C1 segment of cervical spinal cord (tissue), 14 donors: ENCODE results near the gene AGAP3.
"Not testable (repeated sequence)": the region's sequence is repeated elsewhere in the genome, so short reads cannot be mapped to it uniquely, and the experiment has no call there.

ENCODE experiments used
- DNase-seq, 14 donors: peaks; one replicate each; lab custom pipeline; 2025; lab: John Stamatoyannopoulos, UW

Gene AGAP3

DNA sequence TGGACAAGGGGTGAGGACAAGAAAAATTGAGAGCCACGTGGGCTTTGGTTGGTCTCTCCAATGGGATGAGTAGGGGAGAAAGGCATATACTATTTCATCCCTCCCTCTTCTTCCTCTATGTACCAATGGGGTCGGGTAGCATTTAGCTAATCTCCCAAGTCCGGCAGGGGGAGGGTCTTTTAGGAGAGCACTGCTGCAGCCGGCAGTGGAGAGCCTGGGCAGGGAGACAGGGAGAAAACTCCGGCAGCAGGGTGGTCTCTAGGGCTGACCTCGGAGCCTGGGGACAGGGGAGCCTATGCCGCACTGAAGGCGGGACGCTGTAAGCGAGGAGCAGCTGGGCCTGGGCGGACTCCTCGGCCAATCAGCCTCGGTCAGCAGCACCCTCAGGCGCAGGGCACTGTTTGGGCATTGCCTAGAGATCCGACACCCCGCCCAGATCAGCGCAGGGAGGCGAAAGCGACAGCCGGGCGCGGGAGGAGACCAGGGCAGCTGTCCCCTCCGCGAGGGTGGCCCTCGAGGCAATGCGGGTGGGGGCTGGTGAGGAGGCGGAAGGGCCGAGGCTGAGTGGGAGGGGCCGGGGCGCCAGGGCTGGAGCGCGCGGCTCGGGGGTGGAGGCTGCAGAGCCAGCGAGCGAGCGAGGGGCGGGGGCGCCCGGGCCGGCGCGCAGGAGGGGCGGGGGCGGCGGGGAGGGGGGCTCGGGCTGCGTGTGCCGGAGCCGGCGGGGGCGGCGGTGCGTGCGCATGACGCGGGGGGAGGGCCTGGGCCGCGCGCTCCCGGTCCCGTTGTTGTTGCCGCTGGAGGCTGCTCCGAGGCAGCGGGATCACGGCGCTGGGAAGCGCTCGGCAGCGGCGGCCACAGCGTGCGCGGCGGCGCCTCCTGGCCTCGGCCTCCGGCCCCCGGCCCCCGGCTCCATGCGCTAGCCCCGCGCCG is at the start of gene AGAP3:
AGAP3 (plus strand) TSS at position 785 of the 930 bp plus-strand sequence. CDS start 267 bp downstream, outside the sequence.
- peak; percentile 23 to 95 (median 82) for DNase-seq

DNA sequence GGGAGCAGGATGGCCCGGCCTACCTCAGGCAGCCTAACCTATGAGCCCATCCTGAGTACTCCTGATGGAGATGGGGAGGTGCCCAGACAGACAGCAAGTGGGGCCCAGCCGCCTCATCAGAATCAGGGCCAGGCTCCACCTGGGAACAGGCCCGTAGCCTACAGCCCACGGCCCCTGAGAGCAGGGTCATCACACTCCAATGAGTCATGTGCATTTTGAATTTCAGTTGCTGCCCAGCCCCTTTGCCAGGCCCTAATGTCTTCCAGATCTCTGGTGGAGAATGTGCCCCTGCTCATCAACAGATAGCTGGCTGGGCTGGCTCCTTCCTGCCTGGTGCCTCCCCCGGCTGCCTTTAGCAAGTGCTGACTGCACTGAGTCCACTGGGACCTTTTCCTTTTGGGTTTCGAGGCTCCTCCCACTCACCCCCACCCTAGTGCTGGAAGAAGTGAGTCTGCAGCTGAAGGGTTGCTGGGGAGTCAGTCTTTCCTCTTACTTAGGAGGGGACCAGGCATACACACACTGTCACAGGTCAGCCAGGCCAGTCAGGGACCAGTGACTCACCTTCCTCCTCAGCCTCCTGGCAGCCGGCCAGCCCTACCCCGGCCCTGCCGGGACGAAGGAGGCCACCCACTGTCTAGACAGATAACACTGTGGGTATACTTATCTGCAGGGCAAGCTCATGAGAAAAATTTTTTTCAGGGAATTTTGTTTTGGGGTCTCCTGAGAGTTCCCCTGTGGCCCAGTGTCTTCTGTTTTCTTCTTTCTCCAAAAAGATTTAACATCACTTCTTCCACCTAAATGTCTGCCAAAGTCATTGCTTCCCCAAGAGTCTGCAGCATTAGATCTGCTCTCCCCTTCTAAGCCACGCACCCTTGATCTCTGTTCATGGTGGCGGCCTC is 47.1 kb upstream of the AGAP3 start:
- DNase-seq = peak in 2 of 14 donors; percentile 27 to 34

DNA sequence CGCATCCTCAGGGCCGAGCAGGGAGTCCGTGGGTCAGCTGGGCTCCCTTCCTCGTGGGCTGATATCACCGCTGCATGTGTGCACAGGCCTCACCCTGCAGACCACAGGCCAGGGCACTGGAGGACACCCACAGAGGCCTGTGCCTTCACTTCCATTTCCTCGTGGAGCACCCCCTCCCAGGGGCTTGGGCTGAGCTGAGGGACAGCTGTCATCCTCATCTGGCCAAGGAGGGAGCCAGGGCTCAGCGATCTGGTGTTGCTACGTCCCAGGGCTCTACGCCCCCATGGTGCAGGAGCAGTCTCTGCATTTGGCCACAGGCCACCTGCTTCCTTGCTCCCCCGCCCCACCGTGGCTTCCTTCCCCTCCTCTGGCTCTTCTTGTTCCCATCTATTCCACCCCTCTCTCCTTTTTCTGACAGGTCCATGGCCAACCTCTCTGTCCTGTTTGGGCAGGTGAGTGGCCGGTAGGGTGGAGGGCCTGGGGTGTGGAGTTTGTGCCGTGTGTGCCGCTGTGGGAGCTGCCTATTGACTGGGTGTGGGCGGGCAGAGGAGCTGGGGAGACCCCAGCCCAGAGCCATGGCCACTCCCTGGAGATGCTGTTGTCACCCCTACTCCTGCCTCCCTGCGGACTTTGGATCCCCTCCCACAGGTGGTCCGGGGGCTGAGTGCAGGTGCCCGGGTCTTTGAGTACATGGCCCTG is 46.3 kb upstream of the AGAP3 start:
- DNase-seq = no peak

- no peak for DNase-seq
Observed at GRCh38 chr7:151040616-151041375, 45.5 kb upstream of the AGAP3 start.

DNA sequence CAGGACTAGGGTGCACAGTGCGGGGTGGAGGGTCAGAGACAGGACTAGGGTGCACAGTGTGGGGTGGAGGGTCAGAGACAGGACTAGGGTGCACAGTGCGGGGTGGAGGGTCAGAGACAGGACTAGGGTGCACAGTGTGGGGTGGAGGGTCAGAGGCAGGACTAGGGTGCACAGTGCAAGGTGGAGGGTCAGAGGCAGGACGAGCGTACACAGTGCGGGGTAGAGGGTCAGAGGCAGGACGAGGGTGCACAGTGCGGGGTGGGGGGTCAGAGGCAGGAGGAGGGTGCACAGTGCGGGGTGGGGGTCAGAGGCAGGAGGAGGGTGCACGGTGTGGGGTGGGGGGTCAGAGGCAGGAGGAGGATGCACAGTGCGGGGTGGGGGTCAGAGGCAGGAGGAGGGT is 42.8 kb upstream of the AGAP3 start:
- DNase-seq = not testable (repeated sequence)

DNA sequence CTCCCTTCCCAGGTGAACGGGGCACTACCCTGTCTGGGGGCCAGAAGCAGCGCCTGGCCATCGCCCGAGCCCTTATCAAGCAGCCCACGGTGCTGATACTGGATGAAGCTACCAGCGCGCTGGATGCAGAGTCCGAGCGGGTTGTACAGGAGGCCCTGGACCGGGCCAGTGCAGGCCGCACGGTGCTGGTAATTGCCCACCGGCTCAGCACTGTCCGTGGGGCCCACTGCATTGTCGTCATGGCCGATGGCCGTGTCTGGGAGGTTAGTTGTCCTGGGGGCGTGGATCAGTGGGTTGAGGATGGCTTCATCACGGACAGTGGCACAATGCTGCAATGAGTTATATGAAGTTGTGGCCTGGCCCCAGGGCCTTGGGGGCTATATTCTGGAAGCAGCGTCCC is 42.3 kb upstream of the AGAP3 start:
- no peak for DNase-seq

DNA sequence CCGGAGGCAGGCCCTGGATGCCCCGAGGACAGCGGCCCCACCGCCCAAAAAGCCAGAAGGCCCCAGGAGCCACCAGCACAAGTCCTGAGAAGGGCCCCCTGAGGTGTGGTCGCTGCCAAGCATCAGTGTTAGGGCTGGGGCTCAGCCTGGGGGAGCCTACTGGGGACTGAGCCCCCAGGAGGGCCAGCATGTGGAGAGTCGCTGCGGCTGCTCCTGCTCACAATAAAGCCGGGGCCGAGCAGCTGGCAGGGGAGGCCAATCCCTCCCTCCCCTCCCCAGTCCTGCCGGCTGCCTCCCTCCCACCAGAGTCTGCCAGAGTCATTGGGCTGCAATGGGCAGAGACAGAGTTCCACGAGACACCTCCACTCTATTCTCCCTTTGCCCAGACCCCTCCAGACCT is 41.0 kb upstream of the AGAP3 start:
- DNase-seq = no peak

DNA sequence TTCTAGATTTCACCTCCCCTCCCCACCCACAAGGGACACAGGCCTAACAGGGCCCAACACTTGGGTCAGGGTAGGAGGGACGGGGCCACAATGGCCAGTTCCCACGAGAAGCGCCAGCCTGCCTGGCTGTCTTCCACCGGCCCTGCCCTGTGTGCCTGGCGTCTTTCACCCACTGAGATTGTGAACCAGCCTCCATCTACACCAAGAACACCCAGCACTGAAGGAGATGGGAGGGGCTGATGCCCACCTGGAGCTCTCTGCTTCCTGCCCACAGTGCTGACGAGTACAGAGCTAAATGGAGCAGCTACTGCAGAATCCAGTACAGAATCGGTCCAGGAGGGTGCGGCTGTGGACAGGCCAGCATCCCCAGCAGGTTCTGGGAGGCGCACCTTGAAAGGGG is 40.3 kb upstream of the AGAP3 start:
- DNase-seq = no peak

DNA sequence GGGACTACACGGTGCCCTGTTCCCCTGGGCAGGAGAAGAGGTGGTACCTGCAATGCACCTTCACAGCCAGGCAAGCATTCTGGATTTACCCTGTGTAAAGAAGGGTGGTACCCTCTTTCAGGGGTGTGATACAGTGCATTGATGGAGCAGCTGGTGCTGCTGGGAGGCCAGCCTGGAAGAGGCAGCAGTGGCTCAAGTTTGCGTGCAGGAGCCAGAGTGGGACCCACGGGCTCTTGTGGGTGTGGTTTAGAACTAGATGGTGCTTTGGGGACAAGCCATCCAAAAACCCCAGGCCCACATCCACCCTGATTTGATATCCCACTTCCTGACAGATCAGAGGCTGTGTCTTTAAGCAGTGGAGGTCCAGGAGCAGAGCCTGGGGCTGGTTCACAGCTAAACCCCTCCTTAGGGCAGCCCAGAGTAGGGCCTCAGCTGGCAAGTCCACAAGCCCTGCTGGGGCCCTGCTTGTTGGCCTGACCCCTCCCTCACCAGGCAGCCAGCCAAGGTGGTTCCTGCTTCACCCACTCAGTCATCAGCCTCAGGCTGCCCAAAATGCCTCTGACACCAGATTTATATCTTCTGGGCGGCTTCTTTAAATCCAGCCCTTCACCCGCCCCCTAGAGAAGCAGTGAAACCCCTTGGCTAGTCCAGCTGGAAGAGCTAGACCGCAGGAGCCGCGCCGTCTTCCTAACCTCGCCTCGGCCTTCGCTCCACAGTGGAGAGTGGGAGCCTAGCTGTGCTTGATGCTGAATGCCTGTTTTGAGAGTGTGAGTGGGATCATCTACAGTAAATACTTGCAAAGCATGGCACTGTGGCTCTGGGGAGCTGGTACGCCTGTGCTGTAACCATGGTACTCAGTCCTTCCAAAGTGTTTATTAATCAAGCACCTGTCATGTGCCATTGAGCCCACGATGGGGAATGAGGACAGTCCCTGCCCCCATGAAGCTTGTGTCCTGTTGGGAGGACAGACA is 39.4 kb upstream of the AGAP3 start:
- DNase-seq = peak in 2 of 14 donors; percentile 33 to 42

DNA sequence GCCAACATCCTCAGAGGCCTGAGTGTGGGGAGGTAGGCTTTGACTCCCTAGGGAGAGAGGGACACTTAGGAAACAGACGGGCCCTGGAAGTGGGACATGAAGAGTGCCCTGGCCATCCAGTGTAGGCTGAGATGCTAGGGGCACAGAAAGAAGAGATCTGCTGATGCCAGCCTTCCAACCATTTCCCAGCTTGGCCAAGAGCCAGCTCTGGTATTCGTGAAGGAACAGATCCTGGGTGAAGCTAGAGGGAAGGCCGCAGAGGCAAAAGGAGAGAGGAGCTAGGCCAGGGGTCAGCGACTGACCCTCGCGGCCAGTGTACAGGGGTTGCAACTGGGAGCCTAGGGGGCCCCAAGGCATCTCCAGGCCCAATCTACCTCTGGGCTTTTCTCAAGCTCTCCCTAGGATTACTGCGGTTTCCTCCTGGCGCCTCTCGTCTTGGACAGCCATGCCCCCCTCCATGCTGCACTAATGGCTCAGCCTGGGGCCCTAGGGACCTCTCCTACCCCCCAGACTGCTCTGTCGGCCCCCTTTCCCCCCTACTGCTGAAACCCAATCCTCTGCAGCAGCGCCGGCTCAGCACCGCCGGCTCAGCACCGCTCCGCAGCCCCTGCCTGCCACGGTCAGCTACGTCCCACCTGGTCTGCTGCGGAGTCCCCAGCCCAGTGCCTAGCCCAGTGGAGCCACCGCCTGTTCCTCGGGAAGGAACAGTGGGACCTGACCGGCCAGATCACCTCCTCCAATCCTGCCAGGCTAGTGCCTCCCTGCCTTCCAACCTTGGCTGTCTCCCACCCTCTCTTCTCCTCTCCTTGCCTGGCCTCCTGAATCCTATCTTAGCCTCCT is 38.1 kb upstream of the AGAP3 start, which contains the start of gene ASIC3:
ASIC3 (plus strand) TSS at position 556 of the 840 bp plus-strand sequence. CDS start 355 bp downstream, outside the sequence.
- DNase-seq = no peak

- DNase-seq = no peak
Observed at GRCh38 chr7:151048911-151049463, 37.3 kb upstream of the AGAP3 start.

- peak in 1 of 14 donors; percentile 26 for DNase-seq
Observed at GRCh38 chr7:151051108-151051507, 35.2 kb upstream of the AGAP3 start.

GRCh38 chr7:151053096-151053495 is 33.2 kb upstream of the AGAP3 start:
- DNase-seq = no peak

GRCh38 chr7:151053751-151054150 is 32.5 kb upstream of the AGAP3 start:
- no peak for DNase-seq

DNA sequence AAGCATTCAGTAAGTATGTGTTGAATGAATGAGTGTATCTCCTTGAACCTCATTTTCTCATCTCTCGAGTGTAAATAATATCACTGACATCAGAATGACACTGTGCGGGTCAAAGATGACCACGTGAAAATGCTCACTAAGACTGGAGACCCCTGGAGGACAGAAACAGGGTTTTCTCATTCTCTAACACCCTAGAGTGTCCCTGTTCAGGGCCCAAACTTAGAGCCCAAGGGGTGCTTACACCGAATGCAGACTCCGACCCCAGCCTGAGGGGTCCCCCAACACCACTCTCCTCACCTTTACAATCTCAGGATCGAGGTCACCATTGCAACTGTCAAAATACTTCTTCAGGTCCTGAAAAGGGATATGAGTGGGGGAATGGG is 30.0 kb upstream of the AGAP3 start:
- no peak for DNase-seq

DNA sequence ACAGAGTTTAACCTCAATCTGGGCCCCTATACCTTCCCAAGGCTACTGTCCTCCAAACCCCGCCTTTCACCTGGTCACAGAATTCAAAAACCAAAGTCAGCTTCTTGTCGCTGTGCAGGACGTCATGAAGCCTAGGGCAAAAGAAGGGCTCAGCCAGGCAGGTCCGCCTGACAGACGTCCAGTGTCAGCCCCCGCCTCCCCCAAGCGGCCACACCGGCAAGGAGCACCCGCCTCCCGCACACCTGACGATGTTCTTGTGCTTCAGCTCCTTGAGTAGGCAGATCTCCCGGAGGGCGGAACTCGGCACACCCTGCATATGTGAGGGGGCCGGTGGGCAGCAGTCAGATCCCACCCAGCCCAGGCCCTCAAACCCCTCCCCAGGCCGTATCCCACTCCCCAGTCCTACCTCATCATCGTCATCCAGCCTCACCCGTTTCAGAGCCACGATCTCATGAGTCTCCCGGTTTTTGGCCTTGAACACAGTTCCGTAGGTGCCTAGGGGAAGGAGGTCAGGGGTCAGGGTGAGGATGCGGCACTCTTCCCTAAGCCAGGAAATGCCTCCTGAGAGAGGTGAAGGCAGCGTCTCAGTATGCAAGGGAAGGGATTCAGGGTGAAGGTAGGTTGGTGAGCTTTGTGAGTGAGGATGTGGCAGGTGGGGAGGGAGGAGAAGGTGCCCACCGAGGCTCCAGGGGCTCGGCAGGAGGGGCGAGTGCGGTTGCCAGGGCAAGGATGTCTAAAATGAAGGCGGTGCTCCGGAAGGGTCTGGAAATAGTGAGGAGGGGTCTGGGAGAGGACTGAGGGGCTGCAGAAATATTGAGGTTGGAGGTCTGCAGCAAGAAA is 29.4 kb upstream of the AGAP3 start:
- DNase-seq = no peak

DNA sequence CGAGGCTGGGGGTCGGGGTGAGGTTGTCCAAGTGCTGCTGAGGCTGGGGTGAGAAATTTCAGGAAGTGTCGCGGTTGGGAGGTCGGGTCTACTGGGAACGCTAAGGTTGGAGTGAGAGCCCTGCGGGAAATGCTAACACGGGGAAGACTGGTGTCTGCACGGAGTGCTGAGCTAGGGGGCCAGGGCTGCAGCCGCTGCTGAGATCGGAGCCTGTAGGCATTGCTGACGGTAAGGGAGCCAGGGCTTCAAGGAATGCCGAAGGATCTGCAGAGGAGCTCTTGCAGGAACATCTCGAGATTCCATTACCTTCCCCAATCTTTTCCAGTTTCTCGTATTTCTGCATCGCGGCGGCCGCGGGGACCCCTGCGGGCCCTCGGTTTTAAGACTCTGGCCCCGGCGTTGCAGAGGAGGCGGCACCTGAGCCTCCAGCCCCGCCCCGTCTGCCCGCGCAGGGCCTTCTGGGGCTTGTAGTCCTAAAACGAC is 28.7 kb upstream of the AGAP3 start, which contains the start of gene CDK5:
CDK5 (minus strand) TSS at position 392 of the 483 bp plus-strand sequence; CDS start at position 343, 49 bp downstream.
- DNase-seq = no peak
